HG03045 (cell line): Measurements from ENCODE around the gene CSNK1G3.
"Not testable (repeated sequence)": the region's sequence is repeated elsewhere in the genome, so short reads cannot be mapped to it uniquely, and the experiment has no call there.

ENCODE experiments used
- ATAC-seq: cut with Tn5 transposase; IDR thresholded peaks from one replicate; pipeline ENCODE4 v1.9.1; 2021; ENCODE audit warnings: mild to moderate bottlenecking, moderate library complexity; ENCODE audit not compliant: unreplicated experiment

The CSNK1G3 gene

GRCh38 chr5:123636006-123636405 lies 124.0 kb downstream of the CSNK1G3 start:
- no peak for ATAC-seq

GRCh38 chr5:123637028-123637427 lies 125.1 kb downstream of the CSNK1G3 start:
- ATAC-seq = not testable (repeated sequence)

- no peak for ATAC-seq
These were observed 127.3 kb downstream of the CSNK1G3 start for GRCh38 chr5:123639244-123639643.

GRCh38 chr5:123645024-123645603 lies 133.1 kb downstream of the CSNK1G3 start:
- no peak for ATAC-seq

GRCh38 chr5:123647066-123647465 lies 135.1 kb downstream of the CSNK1G3 start:
- ATAC-seq = no peak

- no peak for ATAC-seq
These were observed 139.3 kb downstream of the CSNK1G3 start for GRCh38 chr5:123651234-123651633.

- ATAC-seq = no peak
These were observed 147.0 kb downstream of the CSNK1G3 start for GRCh38 chr5:123659011-123659410.

GRCh38 chr5:123659495-123659894 lies 147.5 kb downstream of the CSNK1G3 start:
- no peak for ATAC-seq

- no peak for ATAC-seq
These were observed 153.0 kb downstream of the CSNK1G3 start for GRCh38 chr5:123664961-123665360.

GRCh38 chr5:123665822-123666371 lies 153.9 kb downstream of the CSNK1G3 start:
- ATAC-seq = no peak
